IMR-90 (cell line): Measurements from ENCODE around the gene SMYD1. TPM values are rescaled to one million over a fixed set of nuclear protein-coding genes. Genes with fewer than 3 reads are reported as not detected.

Experiments used
- ATAC-seq: fragments of 200-7000 bp; cut with Tn5 transposase; 2 replicates; pipeline ENCODE4 v1.9.1; 2020; ENCODE audit warnings: low read depth, mild to moderate bottlenecking, moderate library complexity
- BruUV-seq: library from RNA; stranded (reverse); fragments of 400-500 nt; replicated peaks from 2 replicates; lab custom pipeline; 2021; lab: Mats Ljungman, UMichigan
- CTCF ChIA-PET: fragments of 300-600 bp; formaldehyde crosslinking; extraction: SDS; loops from one replicate; lab custom pipeline; 2021; ENCODE audit warnings: antibody characterized with exemption; lab: Yijun Ruan, JAX
- POLR2A ChIA-PET: fragments of 300-600 bp; sonication (Branson Sonifier 250); formaldehyde crosslinking; loops from one replicate; lab custom pipeline; 2022; ENCODE audit warnings: antibody characterized with exemption; ENCODE audit not compliant: unreplicated experiment; lab: Charles Lee
- DNase-seq: peaks from one replicate; pipeline ENCODE4 v3.0.0; 2013
- H2AFZ ChIP-seq: replicated peaks from 2 replicates; pipeline ENCODE3; 2013; ENCODE audit warnings: low read length, mild to moderate bottlenecking; ENCODE audit not compliant: poor library complexity
- H2AK5ac ChIP-seq: 2 replicates; pipeline ENCODE4 v1.6.1; 2013; ENCODE audit warnings: low read depth, low read length, inconsistent platforms
- H2AK9ac ChIP-seq: replicated peaks from 2 replicates; pipeline ENCODE3; 2013; ENCODE audit warnings: mild to moderate bottlenecking, low read depth, low read length, moderate library complexity; ENCODE audit not compliant: poor library complexity
- H2BK120ac ChIP-seq: 2 replicates; pipeline ENCODE4 v1.6.1; 2013; ENCODE audit warnings: low read depth, low read length, inconsistent platforms
- H2BK15ac ChIP-seq: 3 replicates; pipeline ENCODE4 v1.6.1; 2013; ENCODE audit warnings: low read depth, low read length, inconsistent platforms
- H2BK20ac ChIP-seq: 2 replicates; pipeline ENCODE4 v1.6.1; 2013; ENCODE audit warnings: low read depth, mild to moderate bottlenecking, inconsistent platforms, low read length, moderate library complexity
- H2BK5ac ChIP-seq: 2 replicates; pipeline ENCODE4 v1.6.1; 2013; ENCODE audit warnings: mild to moderate bottlenecking, low read depth, low read length, inconsistent platforms; ENCODE audit not compliant: poor library complexity, severe bottlenecking
- H3K14ac ChIP-seq: replicated peaks from 2 replicates; pipeline ENCODE4 v1.6.1; 2013; ENCODE audit warnings: low read depth, low read length, inconsistent platforms
- H3K18ac ChIP-seq: 2 replicates; pipeline ENCODE4 v1.6.1; 2013; ENCODE audit warnings: low read depth, low read length, control low read depth
- H3K23ac ChIP-seq: 2 replicates; pipeline ENCODE4 v1.6.1; 2013; ENCODE audit warnings: low read depth, low read length, inconsistent platforms
- H3K27ac ChIP-seq: 2 replicates; pipeline ENCODE4 v1.5.1; 2013; ENCODE audit warnings: mild to moderate bottlenecking, control low read depth, low read length; ENCODE audit not compliant: insufficient read depth
- H3K27me3 ChIP-seq: 2 replicates; pipeline ENCODE4 v1.6.1; 2013; ENCODE audit warnings: low read length; ENCODE audit not compliant: control insufficient read depth, insufficient read depth
- H3K36me3 ChIP-seq: 2 replicates; pipeline ENCODE4 v1.6.1; 2013; ENCODE audit warnings: low read length, mixed read lengths; ENCODE audit not compliant: control insufficient read depth, insufficient read depth
- H3K4ac ChIP-seq: 2 replicates; pipeline ENCODE4 v1.6.1; 2013; ENCODE audit warnings: low read depth, low read length, inconsistent platforms
- H3K4me1 ChIP-seq: 2 replicates; pipeline ENCODE4 v1.6.1; 2013; ENCODE audit warnings: low read length, mixed read lengths; ENCODE audit not compliant: control insufficient read depth, insufficient read depth
- H3K4me2 ChIP-seq: 2 replicates; pipeline ENCODE4 v1.6.1; 2013; ENCODE audit warnings: low read depth, mild to moderate bottlenecking, control low read depth, low read length, moderate library complexity
- H3K4me3 ChIP-seq: 2 replicates; pipeline ENCODE4 v1.5.1; 2013; ENCODE audit warnings: low read depth, mild to moderate bottlenecking, control low read depth, low read length, moderate library complexity; ENCODE audit not compliant: insufficient read depth
- H3K56ac ChIP-seq: 2 replicates; pipeline ENCODE4 v1.6.1; 2013; ENCODE audit warnings: low read length, inconsistent platforms; ENCODE audit not compliant: insufficient read depth; ENCODE audit errors: extremely low read depth
- H3K79me1 ChIP-seq, 2 experiments: 2 replicates each; pipeline ENCODE4 v1.6.1; 2013; ENCODE audit warnings: low read length in 2 of 2, inconsistent platforms in 1 of 2, low read depth in 1 of 2
- H3K9ac ChIP-seq: 2 replicates; pipeline ENCODE4 v1.6.1; 2013; ENCODE audit warnings: low read depth, low read length, control low read depth
- H3K9me1 ChIP-seq: 2 replicates; pipeline ENCODE4 v1.6.1; 2013; ENCODE audit warnings: low read length, inconsistent platforms; ENCODE audit not compliant: insufficient read depth
- H3K9me3 ChIP-seq: 2 replicates; pipeline ENCODE4 v1.6.1; 2013; ENCODE audit warnings: low read length; ENCODE audit not compliant: control insufficient read depth, insufficient read depth
- H4K20me1 ChIP-seq: 2 replicates; pipeline ENCODE4 v1.6.1; 2013; ENCODE audit warnings: low read length, inconsistent platforms; ENCODE audit not compliant: insufficient read depth
- H4K5ac ChIP-seq: 2 replicates; pipeline ENCODE4 v1.6.1; 2013; ENCODE audit warnings: mild to moderate bottlenecking, low read depth, low read length, control low read depth
- H4K8ac ChIP-seq, 2 experiments: 2 replicates each; pipeline ENCODE4 v1.6.1; 2013; ENCODE audit warnings: low read depth in 2 of 2, low read length in 2 of 2, control low read depth in 1 of 2, inconsistent platforms in 1 of 2
- H4K91ac ChIP-seq: 2 replicates; pipeline ENCODE4 v1.6.1; 2013; ENCODE audit warnings: low read depth, low read length, inconsistent platforms; ENCODE audit not compliant: insufficient read depth
- BHLHE40 ChIP-seq: fragments of 150-350 bp; IDR thresholded peaks from 2 replicates; pipeline ENCODE4 v1.6.1; 2016; ENCODE audit warnings: mild to moderate bottlenecking, low read depth, low read length
- CEBPB ChIP-seq: IDR thresholded peaks from 2 replicates; pipeline ENCODE4 v1.6.1; 2012; ENCODE audit warnings: low read depth, low read length, improper control_type of control experiment
- CHD1 ChIP-seq: IDR thresholded peaks from 2 replicates; pipeline ENCODE4 v1.6.1; 2012; ENCODE audit warnings: low read depth, low read length, improper control_type of control experiment
- FOS ChIP-seq: fragments of 150-350 bp; IDR thresholded peaks from 2 replicates; pipeline ENCODE4 v1.6.1; 2016; ENCODE audit warnings: low read depth, low read length
- MAFK ChIP-seq: IDR thresholded peaks from 2 replicates; pipeline ENCODE4 v1.6.1; 2012; ENCODE audit warnings: low read depth, low read length, improper control_type of control experiment
- MAZ ChIP-seq: IDR thresholded peaks from 2 replicates; pipeline ENCODE4 v1.6.1; 2012; ENCODE audit warnings: low read depth, mild to moderate bottlenecking, low read length, improper control_type of control experiment, moderate library complexity, borderline replicate concordance
- MXI1 ChIP-seq: IDR thresholded peaks from 2 replicates; pipeline ENCODE4 v1.6.1; 2012; ENCODE audit warnings: low read depth, mild to moderate bottlenecking, low read length, moderate library complexity, borderline replicate concordance
- NFE2L2 ChIP-seq: fragments of 150-350 bp; IDR thresholded peaks from 2 replicates; pipeline ENCODE4 v1.6.1; 2016; ENCODE audit warnings: low read depth, mild to moderate bottlenecking, low read length
- POLR2A ChIP-seq: IDR thresholded peaks from 2 replicates; pipeline ENCODE4 v1.6.1; 2012; ENCODE audit warnings: mild to moderate bottlenecking, low read depth, low read length
- RAD21 ChIP-seq: IDR thresholded peaks from 2 replicates; pipeline ENCODE4 v1.6.1; 2012; ENCODE audit warnings: low read length, improper control_type of control experiment
- RCOR1 ChIP-seq: IDR thresholded peaks from 2 replicates; pipeline ENCODE4 v1.6.1; 2012; ENCODE audit warnings: mild to moderate bottlenecking, low read length, improper control_type of control experiment; ENCODE audit not compliant: insufficient replicate concordance
- RFX5 ChIP-seq: IDR thresholded peaks from 2 replicates; pipeline ENCODE4 v1.8.0; 2012; ENCODE audit warnings: low read depth, mild to moderate bottlenecking, low read length, moderate library complexity
- SMC3 ChIP-seq: fragments of 150-350 bp; IDR thresholded peaks from 2 replicates; pipeline ENCODE4 v1.6.1; 2016; ENCODE audit warnings: low read depth, mild to moderate bottlenecking, antibody characterized with exemption, low read length, moderate library complexity
- WGBS, 2 experiments: methylation state at CpG; one replicate each; pipeline versions ENCODE4 v1.1.5 to v1.1.7; 2013; ENCODE audit warnings: missing lambda C conversion rate in 2 of 2; ENCODE audit not compliant: insufficient read length in 1 of 2; ENCODE audit errors: extremely low coverage in 2 of 2; 5-methylcytosine and 5-hydroxymethylcytosine counted together
- dilution Hi-C: fragments of 300-500 bp; cut with HindIII; formaldehyde crosslinking; loops from one replicate; pipeline ENCODE4 v1.14.3; 2018; ENCODE audit warnings: low sequenced_read_pairs; ENCODE audit not compliant: unreplicated experiment
- in situ Hi-C: fragments of 300-500 bp; cut with MboI; formaldehyde crosslinking; loops from 3 replicates; pipeline ENCODE4 v1.14.3; 2019; ENCODE audit warnings: low sequenced_read_pairs, inconsistent platforms, mixed read lengths
- intact Hi-C: fragments of 100-400 bp; cut with micrococcal nuclease; formaldehyde crosslinking; loops from 2 replicates; pipeline ENCODE4 v1.10.0; 2022
- polyA plus RNA-seq, 3 experiments: library from polyadenylated mRNA; depleted of rRNA; stranded (reverse); fragments of >200 nt; gene quantifications; 2 replicates each; pipeline ENCODE4 v1.2.3, GENCODE V29; 2012; ENCODE audit warnings: low replicate concordance in 1 of 3
- total RNA-seq: library from RNA; depleted of rRNA; stranded (reverse); fragments of >200 nt; gene quantifications from 2 replicates; pipeline ENCODE4 v1.2.3, GENCODE V29; 2012
- TF ChIP-seq, protein P1 (sequence below): conservative IDR thresholded peaks from 2 replicates; pipeline ENCODE4 v1.5.1; 2012; ENCODE audit warnings: mild to moderate bottlenecking, low read depth, low read length, improper control_type of control experiment
- TF ChIP-seq, protein P2 (sequence below): fragments of 150-350 bp; IDR thresholded peaks from 2 replicates; pipeline ENCODE4 v1.6.1; 2017; ENCODE audit warnings: mild to moderate bottlenecking, antibody characterized with exemption, low read length, low read depth
- TF ChIP-seq, protein P3 (sequence below): fragments of 150-350 bp; IDR thresholded peaks from 2 replicates; pipeline ENCODE4 v1.6.1; 2016; ENCODE audit warnings: low read depth, mild to moderate bottlenecking, low read length, moderate library complexity, borderline replicate concordance

Gene SMYD1
- total and polyA plus RNA-seq, 2 of the 4 experiments (the other 2 are of a cell fraction) = not detected

DNA sequence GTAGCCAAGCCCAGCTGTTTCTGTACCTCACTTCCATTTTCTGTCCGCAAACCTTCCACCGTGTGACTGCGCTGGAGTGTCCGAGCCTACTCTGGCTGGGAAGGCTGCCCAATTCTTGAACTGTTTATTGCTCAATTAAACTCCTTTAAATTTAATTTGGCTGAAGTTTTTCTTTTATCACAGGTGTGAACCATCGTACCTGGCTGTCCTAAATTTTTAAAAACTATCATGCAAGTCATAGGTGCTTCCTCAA lies 45.0 kb upstream of the SMYD1 start:
- H2AK5ac ChIP-seq = no peak overlapping the region

More for the DNA sequence above, 45.0 kb upstream of the SMYD1 start:
- Histone ChIP-seq H2BK15ac (no peak overlapping the region), H2AFZ (no peak overlapping the region), H3K4me3 (no peak overlapping the region), H3K9me3 (no peaks in the 10 kb centered on the region), H2BK5ac (no peak overlapping the region), H3K36me3 (peaks cover 3% of the 10 kb centered on the region; the same call in 1 of the 2 replicates), H4K91ac (no peak overlapping the region), H4K8ac (no peak overlapping the region), H3K14ac (no peak overlapping the region), H4K5ac (no peak overlapping the region), H3K27me3 (no peaks in the 10 kb centered on the region), H4K20me1 (no peaks in the 10 kb centered on the region), H3K4ac (no peak overlapping the region), H3K9ac (no peak overlapping the region), H3K79me1 (no peaks in the 10 kb centered on the region; a peak in 1 of 4 replicates), H2BK120ac (no peak overlapping the region), H3K9me1 (no peaks in the 10 kb centered on the region), H3K18ac (no peak overlapping the region), H3K4me2 (no peak overlapping the region), H2BK20ac (no peak overlapping the region), H3K23ac (no peak overlapping the region), H2AK9ac (no peak overlapping the region), H3K27ac (no peak overlapping the region), H3K56ac (no peak overlapping the region), H3K4me1 (no peaks in the 10 kb centered on the region)
- in situ Hi-C loops (loop anchor here (25.0 kb wide), 1 partner anchor 810 kb away; no protein-coding TSS in a partner anchor), dilution Hi-C loops (no loop called here), intact Hi-C loops (no loop called here)
- CTCF ChIA-PET = no interaction called here
- BruUV-seq = no TSS peak
- DNase-seq (no peak), ATAC-seq (no peak)
- TF ChIP-seq, protein P1, sequence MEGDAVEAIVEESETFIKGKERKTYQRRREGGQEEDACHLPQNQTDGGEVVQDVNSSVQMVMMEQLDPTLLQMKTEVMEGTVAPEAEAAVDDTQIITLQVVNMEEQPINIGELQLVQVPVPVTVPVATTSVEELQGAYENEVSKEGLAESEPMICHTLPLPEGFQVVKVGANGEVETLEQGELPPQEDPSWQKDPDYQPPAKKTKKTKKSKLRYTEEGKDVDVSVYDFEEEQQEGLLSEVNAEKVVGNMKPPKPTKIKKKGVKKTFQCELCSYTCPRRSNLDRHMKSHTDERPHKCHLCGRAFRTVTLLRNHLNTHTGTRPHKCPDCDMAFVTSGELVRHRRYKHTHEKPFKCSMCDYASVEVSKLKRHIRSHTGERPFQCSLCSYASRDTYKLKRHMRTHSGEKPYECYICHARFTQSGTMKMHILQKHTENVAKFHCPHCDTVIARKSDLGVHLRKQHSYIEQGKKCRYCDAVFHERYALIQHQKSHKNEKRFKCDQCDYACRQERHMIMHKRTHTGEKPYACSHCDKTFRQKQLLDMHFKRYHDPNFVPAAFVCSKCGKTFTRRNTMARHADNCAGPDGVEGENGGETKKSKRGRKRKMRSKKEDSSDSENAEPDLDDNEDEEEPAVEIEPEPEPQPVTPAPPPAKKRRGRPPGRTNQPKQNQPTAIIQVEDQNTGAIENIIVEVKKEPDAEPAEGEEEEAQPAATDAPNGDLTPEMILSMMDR = no peak
- TF ChIP-seq RFX5 (no peak), MXI1 (no peak), FOS (no peak), CHD1 (no peak), BHLHE40 (no peak), CEBPB (no peak), MAFK (no peak), MAZ (no peak), RAD21 (no peak), POLR2A (no peak), RCOR1 (no peak), NFE2L2 (no peak), SMC3 (no peak)
- TF ChIP-seq, protein P2, sequence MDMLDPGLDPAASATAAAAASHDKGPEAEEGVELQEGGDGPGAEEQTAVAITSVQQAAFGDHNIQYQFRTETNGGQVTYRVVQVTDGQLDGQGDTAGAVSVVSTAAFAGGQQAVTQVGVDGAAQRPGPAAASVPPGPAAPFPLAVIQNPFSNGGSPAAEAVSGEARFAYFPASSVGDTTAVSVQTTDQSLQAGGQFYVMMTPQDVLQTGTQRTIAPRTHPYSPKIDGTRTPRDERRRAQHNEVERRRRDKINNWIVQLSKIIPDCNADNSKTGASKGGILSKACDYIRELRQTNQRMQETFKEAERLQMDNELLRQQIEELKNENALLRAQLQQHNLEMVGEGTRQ = no peak
- TF ChIP-seq, protein P3, sequence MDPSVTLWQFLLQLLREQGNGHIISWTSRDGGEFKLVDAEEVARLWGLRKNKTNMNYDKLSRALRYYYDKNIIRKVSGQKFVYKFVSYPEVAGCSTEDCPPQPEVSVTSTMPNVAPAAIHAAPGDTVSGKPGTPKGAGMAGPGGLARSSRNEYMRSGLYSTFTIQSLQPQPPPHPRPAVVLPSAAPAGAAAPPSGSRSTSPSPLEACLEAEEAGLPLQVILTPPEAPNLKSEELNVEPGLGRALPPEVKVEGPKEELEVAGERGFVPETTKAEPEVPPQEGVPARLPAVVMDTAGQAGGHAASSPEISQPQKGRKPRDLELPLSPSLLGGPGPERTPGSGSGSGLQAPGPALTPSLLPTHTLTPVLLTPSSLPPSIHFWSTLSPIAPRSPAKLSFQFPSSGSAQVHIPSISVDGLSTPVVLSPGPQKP = no peak
- POLR2A ChIA-PET = no interaction called here
- no CpG with 5 or more reads among the region's 5 CpGs for WGBS, 2 experiments
